Left lung (tissue), 10 donors: ENCODE data around the gene GLUD1. TPM values are rescaled to one million over a fixed set of nuclear protein-coding genes. Genes with fewer than 3 reads are reported as not detected.

Source experiments
- ATAC-seq: fragments of 200-7000 bp; cut with Tn5 transposase; one replicate; pipeline ENCODE4 v1.9.1; 2020; ENCODE audit warnings: moderate library complexity
- DNase-seq, 4 donors: peaks; one replicate each; pipeline ENCODE4 v3.0.0-alpha.2; 2013 to 2020
- H3K27ac ChIP-seq, 2 donors: fragments of 200-600 bp; sonication (generic) in 1 of 2; one replicate each; pipeline versions ENCODE4 v1.5.0 to v1.8.0; 2020 to 2021
- H3K27me3 ChIP-seq, 2 donors: fragments of 200-600 bp; sonication (generic) in 1 of 2; one replicate each; pipeline versions ENCODE4 v1.5.0 to v1.8.0; 2020 to 2021
- H3K36me3 ChIP-seq, 2 donors: fragments of 200-600 bp; sonication (generic) in 1 of 2; one replicate each; pipeline versions ENCODE4 v1.5.0 to v1.8.0; 2020 to 2021
- H3K4me1 ChIP-seq, 2 donors: fragments of 200-600 bp; one replicate each; pipeline ENCODE4 v1.8.0; 2021
- H3K4me3 ChIP-seq, 2 donors: fragments of 200-600 bp; sonication (generic) in 1 of 2; one replicate each; pipeline versions ENCODE4 v1.5.0 to v1.8.0; 2020 to 2021; ENCODE audit warnings: mild to moderate bottlenecking in 1 of 2
- H3K9me3 ChIP-seq, 2 donors: fragments of 200-600 bp; sonication (generic) in 1 of 2; one replicate each; pipeline versions ENCODE4 v1.5.0 to v1.8.0; 2020 to 2021
- intact Hi-C, 2 donors: fragments of 100-400 bp; cut with DNase I; formaldehyde crosslinking; loops; one replicate each; pipeline versions ENCODE4 v1.11.2 to v1.14.2; 2022
- polyA plus RNA-seq, 6 donors: library from polyadenylated mRNA; unstranded; fragments of 120-200 nt; gene quantifications; one replicate each; pipeline ENCODE4 v1.2.1, GENCODE V29; 2013; ENCODE audit not compliant: insufficient read length in 6 of 6
- total RNA-seq, 2 donors: library from RNA; stranded (reverse); fragmentation: NEBNext Ultra II Directional; extraction: Animal tissue kit (Norgen Biotek cat#: 25700); gene quantifications; one replicate each; pipeline ENCODE4 v1.2.1, GENCODE V29; 2021
- TF ChIP-seq, protein P1 (sequence below), 2 donors: fragments of 200-600 bp; sonication (generic) in 1 of 2; IDR thresholded peaks; one replicate each; pipeline versions ENCODE4 v1.5.0 to v1.8.0; 2021; ENCODE audit warnings: antibody characterized with exemption in 2 of 2
- donor health status: DM: no; HTN: yes; CAD: no.
- donor health status: DM: no; HTN: no; CAD: no.

GLUD1 gene
- total and polyA plus RNA-seq, 8 donors: 89.0 to 126 (median 95.3) TPM

DNA sequence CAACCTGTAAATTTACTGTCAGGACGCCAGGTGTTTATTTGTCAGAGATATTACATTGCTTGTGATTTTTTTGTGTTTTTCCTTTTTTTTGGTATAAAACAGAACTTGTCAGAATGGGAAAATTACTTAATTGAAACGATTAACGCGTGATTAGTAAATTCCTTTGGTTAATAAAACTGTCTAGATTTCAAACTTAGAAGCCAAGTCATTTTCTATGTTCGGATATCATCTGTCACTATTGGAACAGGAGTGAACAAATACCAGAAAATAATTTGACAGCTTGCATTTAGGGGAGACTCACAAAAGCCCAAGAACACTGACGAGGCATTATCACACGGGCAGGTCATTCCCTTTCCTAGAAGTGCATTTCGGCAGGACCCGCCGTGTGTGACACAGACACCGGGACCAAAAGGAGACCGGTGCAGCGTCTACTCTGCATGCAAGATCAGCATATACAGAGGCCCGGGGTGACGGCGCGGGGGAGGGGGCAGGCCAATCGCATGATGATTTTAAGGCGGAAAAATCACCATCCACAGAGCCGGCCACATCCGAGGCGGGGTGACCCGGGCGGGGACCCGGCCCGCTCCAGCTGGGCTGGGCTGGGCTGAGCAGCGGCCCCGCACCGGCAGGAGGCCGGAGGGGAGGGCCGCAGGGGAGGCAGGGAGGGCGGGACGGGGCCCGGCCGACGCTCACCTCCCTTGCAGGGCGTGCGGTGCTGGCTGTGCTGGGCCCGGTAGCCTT, 841 bp downstream of the GLUD1 start:
- Histone ChIP-seq H3K27ac (peak overlapping the region; percentile 95 to 98), H3K27me3 (no peaks in the 10 kb centered on the region), H3K4me1 (peaks cover 6 to 58% of the 10 kb centered on the region in 2 donors), H3K4me3 (peak overlapping the region; percentile 54 to 73), H3K36me3 (peaks cover 0 to 14% of the 10 kb centered on the region in 2 donors), H3K9me3 (no peaks in the 10 kb centered on the region)
- TF ChIP-seq, protein P1, sequence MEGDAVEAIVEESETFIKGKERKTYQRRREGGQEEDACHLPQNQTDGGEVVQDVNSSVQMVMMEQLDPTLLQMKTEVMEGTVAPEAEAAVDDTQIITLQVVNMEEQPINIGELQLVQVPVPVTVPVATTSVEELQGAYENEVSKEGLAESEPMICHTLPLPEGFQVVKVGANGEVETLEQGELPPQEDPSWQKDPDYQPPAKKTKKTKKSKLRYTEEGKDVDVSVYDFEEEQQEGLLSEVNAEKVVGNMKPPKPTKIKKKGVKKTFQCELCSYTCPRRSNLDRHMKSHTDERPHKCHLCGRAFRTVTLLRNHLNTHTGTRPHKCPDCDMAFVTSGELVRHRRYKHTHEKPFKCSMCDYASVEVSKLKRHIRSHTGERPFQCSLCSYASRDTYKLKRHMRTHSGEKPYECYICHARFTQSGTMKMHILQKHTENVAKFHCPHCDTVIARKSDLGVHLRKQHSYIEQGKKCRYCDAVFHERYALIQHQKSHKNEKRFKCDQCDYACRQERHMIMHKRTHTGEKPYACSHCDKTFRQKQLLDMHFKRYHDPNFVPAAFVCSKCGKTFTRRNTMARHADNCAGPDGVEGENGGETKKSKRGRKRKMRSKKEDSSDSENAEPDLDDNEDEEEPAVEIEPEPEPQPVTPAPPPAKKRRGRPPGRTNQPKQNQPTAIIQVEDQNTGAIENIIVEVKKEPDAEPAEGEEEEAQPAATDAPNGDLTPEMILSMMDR (IDR thresholded peaks at IDR 0.05): no peak
- ATAC-seq: peak; percentile 28
- intact Hi-C loops: no loop called here
- peak; percentile 51 to 89 (median 72) for DNase-seq

GRCh38 chr10:87092861-87093631, 1.6 kb downstream of the GLUD1 start:
- DNase-seq: peak in 1 of 4 donors; percentile 43
- Histone ChIP-seq H3K27ac (peak overlapping the region; percentile 95 to 98), H3K4me1 (peaks cover 6 to 65% of the 10 kb centered on the region in 2 donors), H3K36me3 (peaks cover 0 to 14% of the 10 kb centered on the region in 2 donors), H3K4me3 (peak overlapping the region; percentile 54 to 73), H3K27me3 (no peaks in the 10 kb centered on the region), H3K9me3 (no peaks in the 10 kb centered on the region)
- ATAC-seq: peak; percentile 6
- TF ChIP-seq, protein P1 (IDR thresholded peaks at IDR 0.05): no peak
- intact Hi-C loops: no loop called here

- H3K27ac ChIP-seq: peak overlapping the region; percentile 95 to 98
- no peaks in the 10 kb centered on the region for H3K9me3 ChIP-seq
- DNase-seq (peak in 1 of 4 donors; percentile 63), ATAC-seq (no peak)
- peak overlapping the region; percentile 54 to 73 for H3K4me3 ChIP-seq
- H3K4me1 ChIP-seq: peaks cover 6 to 68% of the 10 kb centered on the region in 2 donors
- TF ChIP-seq, protein P1 (IDR thresholded peaks at IDR 0.05): no peak
- H3K27me3 ChIP-seq: no peaks in the 10 kb centered on the region
- peaks cover 0 to 8% of the 10 kb centered on the region in 2 donors for H3K36me3 ChIP-seq
- intact Hi-C loops: no loop called here
Observed at GRCh38 chr10:87092376-87092860, 2.2 kb downstream of the GLUD1 start.

DNA sequence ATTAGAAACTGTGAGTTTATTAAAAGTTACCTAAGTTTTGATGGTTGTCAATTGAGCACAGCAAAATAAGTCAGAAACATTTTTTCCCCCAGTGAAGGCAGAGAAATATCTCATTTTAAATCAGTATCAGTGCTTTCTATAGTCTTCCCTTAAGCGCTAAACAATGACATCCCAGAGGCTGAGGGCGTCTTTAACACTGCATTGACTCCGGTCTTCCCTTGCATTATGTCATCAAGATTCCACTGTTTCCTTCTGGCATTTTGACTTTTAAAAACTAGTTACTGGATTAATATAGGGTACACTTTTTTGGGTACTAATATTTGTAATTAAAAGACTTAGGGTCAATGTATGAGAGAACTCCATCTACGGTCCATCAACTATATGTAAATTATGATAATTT, 3.9 kb downstream of the GLUD1 start:
- intact Hi-C loops: no loop called here
- peaks cover 0 to 6% of the 10 kb centered on the region in 2 donors for H3K36me3 ChIP-seq
- H3K4me1 ChIP-seq: peaks cover 6 to 64% of the 10 kb centered on the region in 2 donors
- TF ChIP-seq, protein P1 (IDR thresholded peaks at IDR 0.05): no peak
- H3K9me3 ChIP-seq: no peaks in the 10 kb centered on the region
- no peak for DNase-seq
- H3K4me3 ChIP-seq: no peak overlapping the region
- no peaks in the 10 kb centered on the region for H3K27me3 ChIP-seq
- no peak for ATAC-seq
- H3K27ac ChIP-seq: no peak overlapping the region

DNA sequence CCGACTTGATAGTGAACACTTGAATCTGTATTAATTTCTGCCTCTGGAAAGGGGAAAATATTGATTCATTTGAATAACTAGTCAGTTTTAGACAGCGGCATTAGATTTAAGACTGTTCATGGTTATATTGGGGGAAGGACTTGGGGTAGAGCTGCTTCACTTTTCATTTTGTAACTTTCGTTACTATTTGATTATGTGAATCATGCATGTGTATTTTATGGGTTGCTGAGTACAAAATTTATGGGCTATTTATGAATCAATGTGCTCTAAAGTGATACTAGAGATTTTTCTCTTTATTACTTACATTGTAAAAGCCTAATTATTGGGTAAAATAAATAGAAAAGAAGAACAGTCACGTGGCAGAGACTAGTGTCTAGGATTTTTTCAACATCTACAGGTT, 4.9 kb downstream of the GLUD1 start:
- Histone ChIP-seq H3K4me3 (no peak overlapping the region), H3K27ac (no peak overlapping the region), H3K9me3 (no peaks in the 10 kb centered on the region), H3K27me3 (no peaks in the 10 kb centered on the region), H3K36me3 (peaks cover 0 to 6% of the 10 kb centered on the region in 2 donors), H3K4me1 (peaks cover 10 to 70% of the 10 kb centered on the region in 2 donors)
- intact Hi-C loops: no loop called here
- TF ChIP-seq, protein P1 (IDR thresholded peaks at IDR 0.05): no peak
- DNase-seq (no peak), ATAC-seq (no peak)
